GM15510 (cell line): Measurements from ENCODE around the gene GGT6.

ENCODE experiments used
- POLR2A ChIP-seq: IDR thresholded peaks from 3 replicates; pipeline ENCODE4 v1.6.1; 2011; ENCODE audit warnings: borderline replicate concordance; ENCODE audit not compliant: insufficient read length; ENCODE audit errors: extremely low read depth

GGT6 gene

GRCh38 chr17:4593021-4593421 is 32.6 kb upstream of the GGT6 start:
- TF ChIP-seq POLR2A: no peak

- no peak for TF ChIP-seq POLR2A
These were observed 32.0 kb upstream of the GGT6 start for GRCh38 chr17:4592240-4593005.

GRCh38 chr17:4591529-4591928 is 31.2 kb upstream of the GGT6 start:
- TF ChIP-seq POLR2A: no peak

GRCh38 chr17:4590981-4591453 is 30.6 kb upstream of the GGT6 start:
- TF ChIP-seq POLR2A: no peak

- TF ChIP-seq POLR2A: no peak
These were observed 28.7 kb upstream of the GGT6 start for GRCh38 chr17:4588898-4589625.

GRCh38 chr17:4588391-4588790 is 28.0 kb upstream of the GGT6 start:
- TF ChIP-seq POLR2A: no peak

GRCh38 chr17:4587803-4588202 is 27.4 kb upstream of the GGT6 start:
- TF ChIP-seq POLR2A: no peak

- TF ChIP-seq POLR2A: no peak
These were observed 26.8 kb upstream of the GGT6 start for GRCh38 chr17:4587195-4587594.

- no peak for TF ChIP-seq POLR2A
These were observed 25.7 kb upstream of the GGT6 start for GRCh38 chr17:4586043-4586442.

GRCh38 chr17:4585638-4585994 is 25.2 kb upstream of the GGT6 start:
- no peak for TF ChIP-seq POLR2A

GRCh38 chr17:4584917-4585637 is 24.7 kb upstream of the GGT6 start:
- no peak for TF ChIP-seq POLR2A

GRCh38 chr17:4584101-4584916 is 23.9 kb upstream of the GGT6 start, which contains the start of gene SMTNL2:
SMTNL2 (plus strand) TSS chr17:4584529; CDS start chr17:4584606, 77 bp downstream.
- no peak for TF ChIP-seq POLR2A

- no peak for TF ChIP-seq POLR2A
These were observed 23.4 kb upstream of the GGT6 start for GRCh38 chr17:4583782-4584100.

GRCh38 chr17:4583206-4583605 is 22.8 kb upstream of the GGT6 start:
- TF ChIP-seq POLR2A: no peak
